NCI-H226 (cell line): ENCODE measurements around the gene TSPAN18.
"Not testable (repeated sequence)": the region's sequence is repeated elsewhere in the genome, so short reads cannot be mapped to it uniquely, and the experiment has no call there.

ENCODE experiments used
- DNase-seq: peaks from one replicate; pipeline ENCODE4 v3.0.0-alpha.2; 2015

Gene TSPAN18

DNA sequence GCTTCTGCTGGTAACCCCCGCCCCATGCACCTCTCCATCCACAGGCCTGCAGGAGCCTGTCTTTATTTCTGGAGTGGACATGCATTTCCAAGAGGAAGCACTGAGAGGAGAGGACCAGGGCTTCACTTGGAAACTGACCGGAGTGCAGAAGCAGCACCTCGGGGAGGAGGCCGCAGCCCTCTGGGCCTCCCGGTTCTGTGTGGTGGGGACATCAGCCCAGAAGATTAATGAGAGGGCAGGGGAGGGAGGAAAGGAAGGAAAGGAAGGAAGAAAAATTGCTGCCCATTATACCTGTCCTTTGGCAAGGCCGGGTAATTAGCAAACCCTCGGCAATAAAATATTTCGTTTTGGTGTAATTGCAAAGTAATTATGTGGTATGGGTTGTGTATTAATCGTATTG is 126.9 kb downstream of the TSPAN18 start:
- no peak for DNase-seq

DNA sequence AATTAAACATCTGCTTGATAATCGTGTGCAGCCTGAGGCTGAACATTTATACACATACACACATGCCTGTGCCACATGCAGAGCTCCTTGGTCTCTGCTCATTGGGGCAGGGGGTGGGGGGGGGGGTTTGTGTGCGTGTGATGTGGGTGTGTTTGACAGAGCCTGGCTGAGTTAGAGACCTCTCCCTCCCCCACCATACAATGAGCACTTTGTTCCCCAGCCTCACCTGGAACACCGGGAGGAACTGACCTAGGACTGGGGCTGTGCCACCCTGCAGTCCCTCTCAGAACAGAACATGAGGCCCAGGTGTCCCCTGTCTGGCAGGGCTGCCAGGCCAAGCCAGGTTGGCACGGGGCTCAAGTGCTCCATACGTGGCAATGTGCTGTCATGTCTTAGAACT is 127.3 kb downstream of the TSPAN18 start:
- DNase-seq: no peak

DNA sequence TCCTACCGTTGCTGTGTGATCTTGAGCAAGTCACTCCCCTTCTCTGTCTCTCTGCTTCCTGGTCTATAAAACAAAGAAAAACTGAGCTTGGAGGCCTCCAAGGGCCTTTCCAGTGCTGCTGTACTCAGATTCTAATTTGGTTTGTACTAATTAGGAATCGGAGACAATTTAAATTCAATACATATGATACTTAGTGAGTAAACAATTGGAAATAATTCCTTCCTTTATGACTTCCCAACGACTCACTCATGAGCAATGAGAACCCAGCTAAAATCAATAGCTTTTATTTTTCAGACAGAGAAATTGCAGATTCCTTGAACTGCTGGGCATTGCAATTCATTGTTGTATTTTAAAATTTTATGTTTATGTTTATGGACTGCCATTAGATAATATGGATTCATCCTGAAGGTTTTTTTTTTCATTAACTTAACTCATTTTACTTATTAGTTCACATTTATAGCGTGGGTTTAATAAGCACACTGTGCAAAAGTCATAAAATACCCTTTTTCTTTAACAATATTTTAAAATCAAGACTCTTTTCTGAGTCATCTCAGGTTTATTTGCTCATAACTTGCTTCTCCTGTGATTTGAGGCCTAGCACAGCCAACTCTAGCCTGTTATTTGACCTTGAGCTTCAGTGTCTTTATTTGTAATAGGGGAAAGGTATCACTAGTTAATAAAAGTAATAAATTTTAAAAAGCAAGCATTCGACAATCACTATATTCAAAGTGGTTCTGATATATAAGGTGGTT is 128.2 kb downstream of the TSPAN18 start:
- no peak for DNase-seq

DNA sequence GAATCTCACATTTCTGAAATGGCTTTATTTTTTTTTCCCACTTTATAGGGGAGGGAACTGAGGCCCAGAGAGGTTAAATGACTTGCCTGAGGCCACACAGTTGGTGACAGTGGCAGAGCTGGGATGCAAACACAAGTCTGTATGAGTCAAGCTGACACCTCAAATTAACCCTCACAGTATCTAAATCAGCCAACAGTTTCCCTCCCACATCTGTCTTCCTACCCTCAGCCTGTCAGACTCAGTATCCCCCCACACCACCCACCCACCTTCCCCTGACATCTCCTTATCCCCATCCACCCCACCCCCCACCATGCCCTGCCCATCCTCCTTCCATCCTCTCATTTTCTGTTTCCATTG is 128.7 kb downstream of the TSPAN18 start:
- DNase-seq: no peak

DNA sequence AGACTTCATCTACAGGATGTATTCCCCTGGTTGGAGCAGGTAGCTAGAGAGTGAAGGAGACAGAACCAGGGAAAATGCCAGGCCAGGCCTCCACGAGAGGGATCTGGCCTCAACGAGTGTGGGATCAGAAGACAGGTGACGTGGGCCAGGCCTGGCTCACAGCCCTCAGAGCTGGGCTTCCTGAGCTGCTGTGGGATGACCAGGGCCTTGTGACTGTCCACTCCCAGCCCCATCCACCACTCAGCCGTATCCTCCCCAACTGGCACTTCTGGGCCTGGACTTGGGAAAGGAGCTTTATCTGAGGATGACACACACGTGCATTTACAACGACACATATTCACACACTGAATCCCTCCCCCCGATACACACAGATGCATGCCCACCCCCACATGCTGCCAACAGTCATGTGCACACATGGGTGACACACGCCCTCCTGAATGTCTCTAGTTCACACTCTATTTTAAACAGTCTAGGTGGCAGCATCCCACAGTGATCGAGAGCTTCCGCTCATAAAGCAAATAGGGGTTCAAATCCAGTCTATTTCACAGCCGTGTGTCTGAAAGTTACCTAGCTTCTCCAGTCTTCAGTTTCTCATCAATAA is 130.8 kb downstream of the TSPAN18 start:
- DNase-seq: no peak

DNA sequence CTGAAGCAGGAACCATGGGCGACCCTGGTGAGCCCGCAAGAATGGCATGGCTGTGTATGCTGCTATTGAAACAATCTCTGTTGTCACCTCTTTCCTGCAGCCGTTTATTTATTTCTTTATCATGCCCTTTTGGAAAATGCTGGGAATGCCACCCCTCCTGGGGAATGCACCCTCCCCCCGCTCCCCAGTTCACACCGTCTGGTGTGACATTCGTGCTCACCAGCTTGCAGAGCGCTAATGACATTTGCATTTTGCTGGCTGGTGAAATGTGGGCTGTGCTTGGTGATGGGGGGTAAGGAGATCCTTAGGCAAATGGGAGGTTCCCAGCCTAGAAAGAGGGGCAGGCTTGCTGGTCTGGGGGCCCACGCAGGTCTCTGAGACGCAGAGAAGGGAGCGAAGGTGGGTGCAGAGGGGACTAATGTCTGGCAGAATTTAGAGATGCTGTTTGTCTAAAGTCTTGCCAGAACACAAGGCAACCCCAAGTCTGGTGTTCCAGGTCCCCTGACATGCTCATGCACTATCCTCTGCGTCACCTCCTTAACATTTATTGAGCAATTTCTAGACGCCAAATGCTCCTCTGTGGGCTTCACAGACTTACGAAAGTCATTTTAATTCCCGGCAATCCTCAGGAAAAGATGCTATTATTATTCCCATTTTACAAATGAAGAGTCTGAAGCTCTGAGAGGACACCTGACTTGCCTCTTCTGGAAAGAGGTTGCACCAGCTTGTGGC is 132.2 kb downstream of the TSPAN18 start:
- no peak for DNase-seq

DNA sequence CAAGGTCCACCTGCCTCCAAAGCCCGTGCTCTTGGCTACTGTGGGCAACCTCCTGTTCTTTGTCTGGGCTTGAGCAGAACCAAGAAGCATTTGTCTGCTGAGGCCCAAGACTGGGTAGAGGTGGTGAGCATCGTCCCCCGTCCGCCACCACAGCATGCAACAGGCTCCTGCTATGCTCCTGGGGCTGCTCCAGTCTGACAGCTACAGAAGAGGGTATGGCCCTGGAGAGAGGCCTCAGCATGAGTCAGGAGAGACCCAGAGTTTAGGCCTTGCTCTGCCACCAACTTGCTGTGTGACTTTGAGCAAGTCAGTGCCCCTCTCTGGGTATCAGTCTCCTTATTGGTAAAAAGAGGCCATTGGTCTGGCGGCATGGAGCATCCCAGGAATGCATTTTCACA is 132.8 kb downstream of the TSPAN18 start:
- no peak for DNase-seq

DNA sequence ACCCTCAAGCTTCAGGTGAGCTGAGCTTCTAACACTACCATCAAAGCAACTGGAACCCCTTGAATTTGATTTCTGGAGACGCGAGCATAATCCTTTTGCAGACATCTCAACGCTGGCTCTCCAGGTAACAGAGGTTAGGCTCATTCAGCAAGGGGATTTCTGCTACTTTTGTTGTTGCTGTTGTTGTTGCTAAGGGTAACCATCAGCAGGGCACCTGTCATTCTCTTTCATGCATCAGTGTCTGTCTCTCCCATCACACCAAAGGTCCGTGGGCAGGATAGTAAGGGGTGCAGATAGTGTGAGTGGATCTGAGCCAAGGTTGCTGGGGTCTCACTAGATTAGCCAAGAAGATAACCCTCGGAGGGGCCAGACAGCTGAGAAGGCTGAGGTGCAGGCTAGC is 133.6 kb downstream of the TSPAN18 start:
- DNase-seq: no peak

DNA sequence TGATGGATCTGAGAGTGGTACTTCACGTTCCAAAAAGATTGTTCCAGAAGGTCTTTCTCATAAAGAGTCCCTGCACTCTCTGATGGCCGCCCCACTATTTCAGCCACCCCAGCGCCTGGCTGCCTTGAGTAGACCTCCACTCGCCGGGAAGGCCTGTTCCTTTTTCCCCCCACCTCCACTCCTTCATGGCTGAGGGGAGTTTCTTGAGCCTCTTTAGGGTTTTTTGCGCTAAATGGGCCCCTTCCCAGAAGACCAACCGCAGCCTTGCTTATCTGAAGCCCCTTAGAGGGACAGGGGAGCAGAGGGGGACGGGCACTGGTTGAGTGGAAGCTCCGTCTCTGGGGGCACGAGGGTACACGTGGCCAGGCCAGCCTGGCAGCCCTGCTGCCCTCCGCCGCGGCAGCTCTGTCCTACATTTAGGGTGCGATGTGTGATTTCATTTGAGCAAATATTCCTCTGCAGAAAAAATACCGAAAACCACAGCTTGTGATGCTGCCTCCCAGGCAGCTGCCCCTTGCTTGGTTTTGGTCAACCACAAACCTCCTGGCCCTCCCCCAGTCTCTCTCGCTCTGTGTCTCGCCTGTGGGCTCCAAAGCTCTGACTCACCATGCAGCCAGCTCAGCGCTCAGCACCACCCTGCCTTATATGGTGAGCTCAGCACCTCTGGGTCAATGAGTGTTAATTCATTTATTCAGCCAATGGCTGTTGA is 135.2 kb downstream of the TSPAN18 start:
- peak; percentile 99 for DNase-seq

DNA sequence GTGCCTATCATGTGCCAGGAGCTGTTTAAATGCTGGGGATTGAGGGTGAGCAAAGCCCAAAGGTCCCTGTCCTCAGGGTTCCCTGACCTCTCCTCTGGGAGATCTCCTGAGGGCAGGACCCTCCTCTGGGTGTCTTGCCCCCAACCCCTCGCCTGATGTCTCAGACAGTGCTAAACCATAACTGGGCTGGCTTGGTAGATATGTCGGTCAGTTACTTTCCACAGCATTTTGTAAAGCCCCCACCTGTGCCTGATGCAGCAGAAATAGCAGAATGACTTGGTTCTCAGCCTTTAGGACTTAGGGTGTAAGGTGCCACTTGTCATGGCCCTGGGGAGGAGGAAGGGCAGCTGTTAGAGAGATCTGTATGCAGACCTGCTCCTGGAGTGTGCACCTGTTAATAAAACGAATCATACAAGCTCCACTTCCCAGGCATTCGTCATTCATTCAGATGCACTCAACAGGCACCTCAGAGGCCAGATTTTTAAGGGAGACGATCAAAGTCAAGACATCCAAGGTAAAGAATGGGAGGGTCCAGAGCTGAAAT is 135.9 kb downstream of the TSPAN18 start:
- DNase-seq: no peak

DNA sequence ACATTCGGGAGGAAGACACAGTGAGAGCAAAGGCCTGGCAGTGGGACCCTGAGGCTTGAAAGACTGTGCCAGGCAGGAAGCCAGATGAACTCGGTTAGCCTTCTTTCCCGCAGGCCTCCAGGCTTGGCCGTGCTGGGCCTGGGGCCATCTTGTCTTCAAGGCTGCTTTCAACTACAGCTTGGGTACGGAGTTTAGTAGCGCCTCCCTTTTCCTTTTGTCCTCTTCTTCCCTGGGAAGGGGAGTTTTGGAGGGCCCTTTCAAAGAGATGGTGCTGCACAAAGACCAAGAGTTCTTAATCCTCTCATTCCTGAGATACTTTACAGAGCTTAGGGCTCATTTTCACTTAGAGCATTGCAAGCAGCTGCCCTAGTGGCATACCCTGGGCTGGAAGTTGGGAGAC is 136.5 kb downstream of the TSPAN18 start:
- no peak for DNase-seq

DNA sequence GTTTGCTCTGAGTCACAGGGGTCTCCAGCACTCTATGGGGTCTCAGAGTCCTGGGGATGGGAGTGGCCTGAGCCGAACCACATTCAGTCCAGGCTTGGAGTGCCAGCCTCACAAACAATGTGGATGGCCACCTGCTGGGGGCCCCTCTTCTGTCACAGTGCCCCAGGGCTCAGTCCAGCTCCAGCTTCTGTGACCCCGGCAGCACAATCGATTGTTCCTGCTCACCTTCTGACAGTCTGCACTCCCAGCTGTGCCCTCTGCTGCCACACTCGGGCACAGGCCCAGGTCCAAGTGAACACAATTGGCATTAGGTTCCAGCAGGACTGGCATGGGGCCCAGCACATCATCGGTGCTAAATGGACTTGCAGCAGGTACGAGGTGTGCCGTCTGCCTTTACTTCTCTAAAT is 139.1 kb downstream of the TSPAN18 start:
- no peak for DNase-seq

DNA sequence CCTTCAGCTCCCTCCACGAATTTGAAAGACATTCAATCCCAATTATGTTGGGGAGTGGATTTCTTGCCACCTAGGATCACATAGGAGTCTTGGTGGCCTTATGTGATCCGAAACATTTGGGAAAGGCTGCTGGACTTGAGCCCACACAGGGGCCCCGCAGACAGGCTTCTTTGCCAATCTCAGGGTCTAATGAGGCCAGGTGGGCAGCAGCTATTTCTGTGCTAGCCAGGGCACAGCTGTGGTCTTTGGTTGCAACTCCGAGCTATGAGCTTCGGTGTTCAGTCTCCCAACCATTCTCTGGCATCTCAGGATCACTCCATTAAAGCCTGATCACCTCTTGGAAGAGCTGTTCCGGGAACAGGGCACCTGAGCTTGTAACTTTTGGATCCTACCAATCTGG is 139.5 kb downstream of the TSPAN18 start:
- no peak for DNase-seq

DNA sequence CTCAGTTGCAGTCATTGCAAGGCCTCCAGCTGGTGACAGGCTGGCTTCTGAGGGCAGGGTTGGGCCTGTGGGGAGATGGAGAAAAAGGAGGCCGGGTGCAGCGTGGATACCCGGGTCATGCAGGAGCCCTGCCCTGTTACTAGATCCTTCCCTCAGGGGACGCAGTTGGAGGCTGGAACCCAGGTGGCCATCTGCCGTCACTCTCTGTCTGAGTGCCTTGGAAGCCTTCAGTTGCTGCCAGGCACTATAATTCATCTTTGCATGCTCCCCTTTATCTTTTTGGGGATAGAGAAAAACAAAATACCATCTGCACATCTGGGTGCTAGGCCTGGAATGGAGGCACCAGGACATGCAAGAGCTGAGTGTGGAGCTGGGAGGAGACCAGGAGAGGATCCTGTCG is 141.3 kb downstream of the TSPAN18 start:
- DNase-seq: no peak

DNA sequence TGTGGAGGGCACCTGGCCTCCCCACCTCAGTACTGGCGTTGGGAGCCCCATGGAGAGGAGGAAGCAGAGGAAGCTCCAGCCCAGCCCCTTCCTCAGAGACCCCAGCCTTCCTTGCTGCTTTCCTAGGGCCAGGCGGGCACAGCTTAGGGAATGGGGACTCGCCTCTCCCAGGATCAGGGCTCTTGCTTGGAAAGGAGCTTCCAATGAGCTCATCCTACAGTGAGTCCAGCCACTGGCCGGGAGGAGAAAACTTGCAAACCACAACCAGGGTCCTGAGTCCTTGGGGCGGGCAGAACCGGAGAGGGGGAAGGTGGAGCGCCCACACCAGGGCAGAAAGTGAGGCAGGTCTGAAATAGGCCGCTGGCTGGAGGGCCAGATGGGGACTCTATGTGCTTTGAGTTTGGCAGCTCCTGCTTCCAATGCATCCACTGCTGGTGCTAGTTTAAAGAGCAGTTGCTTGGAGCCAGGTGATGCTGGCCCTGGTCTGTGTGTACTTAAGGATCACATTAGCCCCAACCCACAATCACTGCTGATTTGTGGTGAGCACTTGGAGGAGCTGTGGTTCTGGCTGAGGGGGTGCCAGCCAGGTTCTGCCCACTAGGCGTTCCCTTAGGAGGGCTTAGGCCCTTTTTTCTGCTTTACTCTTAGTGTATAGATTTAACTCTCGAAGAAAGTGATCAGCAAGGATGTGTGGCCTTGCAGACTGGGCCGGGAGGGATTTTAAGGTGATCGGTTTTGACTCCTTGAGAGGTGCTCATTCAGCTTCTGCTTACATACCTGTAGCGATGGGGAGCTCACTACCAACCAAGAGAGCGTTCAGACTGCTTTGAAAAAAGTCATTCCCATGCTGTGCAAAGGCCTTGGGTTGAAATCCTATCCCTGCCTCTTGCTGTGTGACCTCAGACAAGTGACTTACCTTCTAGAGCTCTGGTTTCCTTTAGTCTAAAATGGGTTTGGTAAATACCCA is 142.0 kb downstream of the TSPAN18 start:
- DNase-seq: no peak

DNA sequence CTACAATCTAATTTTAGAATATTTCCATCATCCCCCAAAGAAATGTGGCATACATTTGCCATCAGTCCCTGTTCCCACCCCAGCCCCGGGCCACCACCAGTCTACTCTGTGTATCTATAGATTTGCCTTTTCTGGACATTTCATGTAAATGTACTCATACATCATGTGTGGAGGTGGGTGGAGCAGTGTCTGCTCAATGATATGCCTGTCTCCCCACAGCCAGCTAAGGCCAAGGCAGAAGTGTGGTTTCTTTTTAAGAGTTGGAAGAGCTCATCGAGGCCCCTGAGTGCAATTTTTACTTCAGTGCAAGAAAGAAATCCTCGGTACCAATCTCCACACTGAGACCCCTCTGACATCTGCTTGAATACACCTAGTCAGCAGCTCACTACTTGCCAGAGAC is 143.4 kb downstream of the TSPAN18 start:
- DNase-seq: no peak

DNA sequence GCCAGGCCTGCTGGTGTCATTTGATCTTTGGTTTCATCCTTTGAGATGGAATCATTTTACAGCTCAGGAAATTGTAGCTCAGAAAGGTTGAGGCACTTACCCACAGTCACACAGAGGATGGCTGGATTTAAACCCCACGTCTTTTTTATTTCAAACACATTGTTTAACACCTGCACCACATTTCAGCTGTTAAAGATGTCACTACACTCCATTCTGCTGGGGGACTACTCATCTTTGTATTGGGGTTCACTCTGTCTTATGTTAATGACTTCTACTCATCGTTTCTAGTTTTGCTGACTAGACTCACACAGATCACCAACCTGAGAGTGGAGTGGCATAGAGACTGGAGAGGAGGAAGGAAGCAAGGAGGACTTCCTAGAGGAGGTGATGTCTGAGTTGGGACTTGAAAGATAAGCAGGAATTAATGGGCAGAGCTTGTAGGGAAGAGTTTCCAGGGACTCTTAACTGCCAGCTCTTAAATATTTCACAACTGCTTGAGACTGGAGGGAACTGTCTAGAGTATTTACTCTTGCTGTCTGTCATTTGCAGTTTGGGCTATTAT is 143.9 kb downstream of the TSPAN18 start:
- no peak for DNase-seq

DNA sequence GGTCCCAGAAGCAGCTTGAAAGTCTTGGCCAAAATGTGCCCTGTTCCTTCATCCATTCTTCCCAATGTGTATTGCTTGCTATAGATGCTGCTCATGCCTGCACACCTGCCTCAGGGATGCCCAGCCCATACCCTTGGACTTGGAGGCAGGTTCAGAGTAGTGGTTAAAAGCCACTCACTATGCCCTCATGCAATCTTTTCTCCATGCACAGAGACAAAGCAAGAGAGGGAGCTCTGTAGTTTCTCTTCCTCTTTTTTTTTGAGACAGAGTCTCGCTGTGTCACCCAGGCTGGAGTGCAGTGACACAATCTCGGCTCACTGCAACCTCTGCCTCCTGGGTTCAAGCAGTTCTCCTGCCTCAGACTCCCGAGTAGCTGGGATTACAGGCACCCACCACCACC is 144.9 kb downstream of the TSPAN18 start:
- not testable (repeated sequence) for DNase-seq

DNA sequence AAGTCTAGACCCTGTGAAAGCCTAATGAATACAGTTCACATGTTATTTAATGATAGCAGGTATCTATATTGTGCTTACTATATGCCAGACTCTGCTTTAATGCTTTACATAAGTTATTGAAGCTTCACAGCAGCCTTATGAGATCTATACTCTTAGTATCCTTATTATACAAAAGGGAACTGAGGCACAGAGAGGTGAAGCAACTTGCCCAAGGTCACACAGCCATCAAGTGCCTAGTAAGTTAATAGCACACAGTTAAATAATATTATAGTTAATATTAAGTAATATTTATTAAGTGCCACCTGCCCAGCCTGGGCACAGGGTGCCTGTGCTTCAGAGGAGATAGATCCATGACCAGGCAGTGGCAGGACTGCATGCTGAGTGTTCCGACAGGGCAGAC is 145.8 kb downstream of the TSPAN18 start:
- DNase-seq: no peak

DNA sequence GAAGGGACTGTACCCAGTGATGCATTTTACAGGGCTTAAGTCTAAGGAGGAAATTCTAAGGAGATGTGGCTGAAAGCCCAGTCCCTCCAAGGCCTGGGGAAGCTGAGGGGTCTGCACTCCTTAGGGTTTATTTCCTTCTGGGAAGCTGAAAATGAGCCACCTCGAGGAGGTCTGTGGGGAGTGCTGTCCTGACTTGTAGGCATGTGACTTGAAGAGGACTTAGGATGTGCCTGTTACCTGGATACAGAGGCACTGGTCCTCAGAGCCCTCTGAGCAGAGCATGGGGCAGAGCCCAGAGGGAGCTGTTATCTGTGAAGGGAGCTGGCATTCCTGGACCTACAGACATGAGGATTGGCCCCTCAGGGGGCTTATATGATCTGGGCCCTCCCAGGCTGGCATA is 146.8 kb downstream of the TSPAN18 start:
- DNase-seq: no peak

DNA sequence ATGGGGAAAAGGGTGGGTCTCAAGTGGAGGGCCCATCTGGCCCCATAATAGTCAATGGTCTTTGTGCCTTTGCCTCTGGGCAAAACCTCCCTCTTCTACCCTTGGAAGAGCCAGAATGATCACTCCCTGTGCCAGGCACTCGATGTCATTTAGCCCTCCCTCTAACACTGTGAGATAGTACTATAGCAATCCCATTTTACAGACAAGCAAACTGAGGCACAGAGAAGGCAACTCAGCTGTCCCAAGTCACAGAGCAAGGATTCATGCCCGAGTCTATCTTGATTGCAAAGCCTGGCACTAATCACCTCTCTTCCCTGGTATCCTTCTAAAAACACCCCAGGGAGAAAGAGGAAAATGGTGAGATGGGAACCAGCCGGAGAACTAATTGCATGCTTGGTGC is 147.5 kb downstream of the TSPAN18 start:
- DNase-seq: no peak

DNA sequence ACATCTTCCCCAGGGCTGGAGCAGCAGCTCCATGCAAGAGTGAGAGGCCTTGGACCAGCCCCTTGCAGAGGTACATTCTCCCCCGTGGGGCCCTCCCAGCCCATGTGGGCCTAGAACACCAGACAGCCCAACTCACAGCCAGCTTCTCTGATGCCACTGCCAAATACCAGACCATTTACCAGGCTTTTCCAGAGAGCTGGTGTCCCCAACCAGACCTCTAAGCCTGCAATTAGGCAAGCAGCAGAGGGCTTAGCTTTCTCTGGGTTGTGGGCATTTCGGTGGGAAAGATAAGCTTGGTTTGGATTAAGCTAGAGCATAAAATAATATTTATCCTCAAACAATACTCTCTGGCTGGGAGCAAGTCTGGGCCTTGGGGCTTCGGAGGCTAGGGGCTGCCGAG is 148.3 kb downstream of the TSPAN18 start:
- DNase-seq: no peak
